SK-N-SH treated with all-trans-retinoic acid at 6 μM for 48 hours (cell line): ENCODE measurements around the gene RUSF1.

Experiments used
- ATAC-seq: fragments of 200-7000 bp; cut with Tn5 transposase; 3 replicates; pipeline ENCODE4 v1.9.1; 2020; ENCODE audit warnings: mild to moderate bottlenecking, moderate library complexity
- BACH2 ChIP-seq: fragments of 250-450 bp; sonication (Bioruptor Pico); IDR thresholded peaks from 2 replicates; pipeline ENCODE4 v1.9.0; 2021; ENCODE audit warnings: mild to moderate bottlenecking, borderline replicate concordance
- CSDC2 ChIP-seq: fragments of 250-450 bp; sonication (Bioruptor Pico); IDR thresholded peaks from 2 replicates; pipeline ENCODE4 v1.5.0; 2020; ENCODE audit warnings: mild to moderate bottlenecking, moderate library complexity
- ESRRG ChIP-seq: fragments of 250-450 bp; sonication (Bioruptor Pico); IDR thresholded peaks from 2 replicates; pipeline ENCODE4 v1.6.1; 2021; ENCODE audit warnings: mild to moderate bottlenecking
- GLIS3 ChIP-seq: fragments of 250-450 bp; sonication (Bioruptor Pico); IDR thresholded peaks from 2 replicates; pipeline ENCODE4 v1.5.0; 2020; ENCODE audit warnings: mild to moderate bottlenecking, moderate library complexity
- ISL1 ChIP-seq: fragments of 250-450 bp; sonication (Bioruptor Pico); IDR thresholded peaks from 2 replicates; pipeline ENCODE4 v2.1.2; 2022; ENCODE audit warnings: mild to moderate bottlenecking, moderate library complexity
- OSR1 ChIP-seq: fragments of 250-450 bp; sonication (Bioruptor Pico); IDR thresholded peaks from 2 replicates; pipeline ENCODE4 v1.8.0; 2022; ENCODE audit warnings: moderate library complexity, mild to moderate bottlenecking, inconsistent platforms
- PATZ1 ChIP-seq: fragments of 250-450 bp; sonication (Bioruptor Pico); IDR thresholded peaks from 2 replicates; pipeline ENCODE4 v1.8.0; 2020; ENCODE audit warnings: mild to moderate bottlenecking, moderate library complexity, borderline replicate concordance
- PPARA ChIP-seq: fragments of 250-450 bp; sonication (Bioruptor Pico); IDR thresholded peaks from 2 replicates; pipeline ENCODE4 v1.5.0; 2020; ENCODE audit warnings: mild to moderate bottlenecking, borderline replicate concordance
- RARB ChIP-seq: fragments of 250-450 bp; sonication (Bioruptor Pico); IDR thresholded peaks from 2 replicates; pipeline ENCODE4 v1.8.0; 2021; ENCODE audit warnings: mild to moderate bottlenecking, moderate library complexity
- TCF4 ChIP-seq: fragments of 250-450 bp; sonication (Bioruptor Pico); IDR thresholded peaks from 2 replicates; pipeline ENCODE4 v1.8.0; 2021; ENCODE audit warnings: mild to moderate bottlenecking, moderate library complexity, borderline replicate concordance
- ZC3H10 ChIP-seq: fragments of 250-450 bp; sonication (Bioruptor Pico); IDR thresholded peaks from 2 replicates; pipeline ENCODE4 v1.5.1; 2021; ENCODE audit warnings: mild to moderate bottlenecking, moderate library complexity
- ZFP3 ChIP-seq: fragments of 250-450 bp; sonication (Bioruptor Pico); IDR thresholded peaks from 2 replicates; pipeline ENCODE4 v1.5.0; 2020; ENCODE audit warnings: mild to moderate bottlenecking, moderate library complexity
- ZFP30 ChIP-seq: fragments of 450-650 bp; formaldehyde crosslinking; IDR thresholded peaks from 2 replicates; pipeline ENCODE4 v1.5.0; 2022; ENCODE audit warnings: mild to moderate bottlenecking, moderate library complexity
- ZNF565 ChIP-seq: fragments of 450-650 bp; formaldehyde crosslinking; conservative IDR thresholded peaks from 2 replicates; pipeline ENCODE4 v1.5.0; 2020; ENCODE audit warnings: low read depth, mild to moderate bottlenecking, moderate library complexity
- ZNF8 ChIP-seq: fragments of 450-650 bp; formaldehyde crosslinking; IDR thresholded peaks from 2 replicates; pipeline ENCODE4 v1.5.0; 2020; ENCODE audit warnings: mild to moderate bottlenecking, moderate library complexity
- TF ChIP-seq, protein P1 (sequence below): fragments of 250-450 bp; sonication (Bioruptor Pico); IDR thresholded peaks from 2 replicates; pipeline ENCODE4 v1.8.0; 2021; ENCODE audit warnings: low read depth, mild to moderate bottlenecking, moderate library complexity, borderline replicate concordance
- TF ChIP-seq, protein P2 (sequence below): fragments of 250-450 bp; sonication (Bioruptor Pico); IDR thresholded peaks from 2 replicates; pipeline ENCODE4 v1.5.1; 2020; ENCODE audit warnings: low read depth, mild to moderate bottlenecking, moderate library complexity
- TF ChIP-seq, protein P3 (sequence below): fragments of 250-450 bp; sonication (Bioruptor Pico); IDR thresholded peaks from 2 replicates; pipeline ENCODE4 v1.5.0; 2020; ENCODE audit warnings: mild to moderate bottlenecking, moderate library complexity
- TF ChIP-seq, protein P4 (sequence below): fragments of 250-450 bp; sonication (Bioruptor Pico); IDR thresholded peaks from 2 replicates; pipeline ENCODE4 v1.5.1; 2021; ENCODE audit warnings: mild to moderate bottlenecking, moderate library complexity

RUSF1 gene

DNA sequence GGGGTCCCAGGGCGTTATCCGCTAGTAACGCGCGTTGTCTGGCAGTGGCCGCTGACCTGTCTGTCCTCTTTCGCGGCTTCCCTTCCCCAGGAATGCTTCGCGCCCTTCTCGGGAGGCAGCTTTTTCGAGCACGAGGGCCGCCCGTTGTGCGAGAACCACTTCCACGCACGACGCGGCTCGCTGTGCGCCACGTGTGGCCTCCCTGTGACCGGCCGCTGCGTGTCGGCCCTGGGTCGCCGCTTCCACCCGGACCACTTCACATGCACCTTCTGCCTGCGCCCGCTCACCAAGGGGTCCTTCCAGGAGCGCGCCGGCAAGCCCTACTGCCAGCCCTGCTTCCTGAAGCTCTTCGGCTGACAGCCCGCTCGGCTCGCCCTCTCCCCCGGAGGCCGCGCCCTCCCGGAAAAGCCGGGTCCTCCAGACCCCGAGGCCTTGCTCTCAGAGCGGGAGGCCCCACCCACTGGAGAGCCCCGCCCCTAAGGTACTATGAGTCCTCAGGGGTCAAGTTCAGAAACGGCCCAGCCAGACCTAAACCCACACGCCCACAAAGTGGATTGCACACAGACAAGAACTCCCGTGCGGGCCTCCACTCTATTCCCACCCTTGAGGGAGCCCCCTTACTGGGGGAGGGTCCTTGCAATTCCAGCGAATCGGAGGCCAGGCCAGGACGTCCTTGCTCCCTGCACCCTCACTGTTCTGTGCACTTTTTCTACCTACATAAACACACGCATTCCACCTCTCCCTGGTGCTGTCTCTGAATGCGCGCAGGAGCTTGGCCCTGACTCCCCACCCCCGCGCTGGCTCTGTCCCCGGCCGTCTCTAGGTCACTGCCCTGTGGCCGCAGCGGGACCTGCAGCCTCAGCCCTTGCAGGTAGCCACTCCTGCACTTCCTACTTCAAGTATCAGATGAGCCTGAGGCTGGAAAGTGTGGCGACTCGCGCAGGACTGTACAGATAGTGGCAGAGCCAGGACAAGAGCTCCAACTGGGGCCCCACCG lies 30.7 kb downstream of the RUSF1 start:
- TF ChIP-seq, protein P1, sequence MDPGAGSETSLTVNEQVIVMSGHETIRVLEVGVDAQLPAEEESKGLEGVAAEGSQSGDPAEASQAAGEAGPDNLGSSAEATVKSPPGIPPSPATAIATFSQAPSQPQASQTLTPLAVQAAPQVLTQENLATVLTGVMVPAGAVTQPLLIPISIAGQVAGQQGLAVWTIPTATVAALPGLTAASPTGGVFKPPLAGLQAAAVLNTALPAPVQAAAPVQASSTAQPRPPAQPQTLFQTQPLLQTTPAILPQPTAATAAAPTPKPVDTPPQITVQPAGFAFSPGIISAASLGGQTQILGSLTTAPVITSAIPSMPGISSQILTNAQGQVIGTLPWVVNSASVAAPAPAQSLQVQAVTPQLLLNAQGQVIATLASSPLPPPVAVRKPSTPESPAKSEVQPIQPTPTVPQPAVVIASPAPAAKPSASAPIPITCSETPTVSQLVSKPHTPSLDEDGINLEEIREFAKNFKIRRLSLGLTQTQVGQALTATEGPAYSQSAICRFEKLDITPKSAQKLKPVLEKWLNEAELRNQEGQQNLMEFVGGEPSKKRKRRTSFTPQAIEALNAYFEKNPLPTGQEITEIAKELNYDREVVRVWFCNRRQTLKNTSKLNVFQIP (CRISPR knock-in tag), result no peak
- TF ChIP-seq RARB (CRISPR knock-in tag), result no peak
- no peak for TF ChIP-seq PATZ1 (CRISPR knock-in tag)
- no peak for TF ChIP-seq BACH2 (CRISPR knock-in tag)
- TF ChIP-seq, protein P2, sequence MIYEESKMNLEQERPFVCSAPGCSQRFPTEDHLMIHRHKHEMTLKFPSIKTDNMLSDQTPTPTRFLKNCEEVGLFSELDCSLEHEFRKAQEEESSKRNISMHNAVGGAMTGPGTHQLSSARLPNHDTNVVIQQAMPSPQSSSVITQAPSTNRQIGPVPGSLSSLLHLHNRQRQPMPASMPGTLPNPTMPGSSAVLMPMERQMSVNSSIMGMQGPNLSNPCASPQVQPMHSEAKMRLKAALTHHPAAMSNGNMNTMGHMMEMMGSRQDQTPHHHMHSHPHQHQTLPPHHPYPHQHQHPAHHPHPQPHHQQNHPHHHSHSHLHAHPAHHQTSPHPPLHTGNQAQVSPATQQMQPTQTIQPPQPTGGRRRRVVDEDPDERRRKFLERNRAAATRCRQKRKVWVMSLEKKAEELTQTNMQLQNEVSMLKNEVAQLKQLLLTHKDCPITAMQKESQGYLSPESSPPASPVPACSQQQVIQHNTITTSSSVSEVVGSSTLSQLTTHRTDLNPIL (CRISPR knock-in tag), result no peak
- TF ChIP-seq ZFP3 (CRISPR knock-in tag), result no peak
- TF ChIP-seq, protein P3, sequence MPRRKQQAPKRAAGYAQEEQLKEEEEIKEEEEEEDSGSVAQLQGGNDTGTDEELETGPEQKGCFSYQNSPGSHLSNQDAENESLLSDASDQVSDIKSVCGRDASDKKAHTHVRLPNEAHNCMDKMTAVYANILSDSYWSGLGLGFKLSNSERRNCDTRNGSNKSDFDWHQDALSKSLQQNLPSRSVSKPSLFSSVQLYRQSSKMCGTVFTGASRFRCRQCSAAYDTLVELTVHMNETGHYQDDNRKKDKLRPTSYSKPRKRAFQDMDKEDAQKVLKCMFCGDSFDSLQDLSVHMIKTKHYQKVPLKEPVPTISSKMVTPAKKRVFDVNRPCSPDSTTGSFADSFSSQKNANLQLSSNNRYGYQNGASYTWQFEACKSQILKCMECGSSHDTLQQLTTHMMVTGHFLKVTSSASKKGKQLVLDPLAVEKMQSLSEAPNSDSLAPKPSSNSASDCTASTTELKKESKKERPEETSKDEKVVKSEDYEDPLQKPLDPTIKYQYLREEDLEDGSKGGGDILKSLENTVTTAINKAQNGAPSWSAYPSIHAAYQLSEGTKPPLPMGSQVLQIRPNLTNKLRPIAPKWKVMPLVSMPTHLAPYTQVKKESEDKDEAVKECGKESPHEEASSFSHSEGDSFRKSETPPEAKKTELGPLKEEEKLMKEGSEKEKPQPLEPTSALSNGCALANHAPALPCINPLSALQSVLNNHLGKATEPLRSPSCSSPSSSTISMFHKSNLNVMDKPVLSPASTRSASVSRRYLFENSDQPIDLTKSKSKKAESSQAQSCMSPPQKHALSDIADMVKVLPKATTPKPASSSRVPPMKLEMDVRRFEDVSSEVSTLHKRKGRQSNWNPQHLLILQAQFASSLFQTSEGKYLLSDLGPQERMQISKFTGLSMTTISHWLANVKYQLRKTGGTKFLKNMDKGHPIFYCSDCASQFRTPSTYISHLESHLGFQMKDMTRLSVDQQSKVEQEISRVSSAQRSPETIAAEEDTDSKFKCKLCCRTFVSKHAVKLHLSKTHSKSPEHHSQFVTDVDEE (CRISPR knock-in tag), result no peak
- TF ChIP-seq ESRRG (CRISPR knock-in tag), result no peak
- no peak for ATAC-seq

- ATAC-seq, result no peak
- no peak for TF ChIP-seq GLIS3 (CRISPR knock-in tag)
- TF ChIP-seq PATZ1 (CRISPR knock-in tag), result no peak
- no peak for TF ChIP-seq ZNF8 (CRISPR knock-in tag)
- TF ChIP-seq, protein P3 (CRISPR knock-in tag), result no peak
- TF ChIP-seq ISL1 (CRISPR knock-in tag), result no peak
- TF ChIP-seq RARB (CRISPR knock-in tag), result no peak
- TF ChIP-seq ZC3H10 (CRISPR knock-in tag), result no peak
- TF ChIP-seq ZFP30, result no peak
- TF ChIP-seq, protein P4, sequence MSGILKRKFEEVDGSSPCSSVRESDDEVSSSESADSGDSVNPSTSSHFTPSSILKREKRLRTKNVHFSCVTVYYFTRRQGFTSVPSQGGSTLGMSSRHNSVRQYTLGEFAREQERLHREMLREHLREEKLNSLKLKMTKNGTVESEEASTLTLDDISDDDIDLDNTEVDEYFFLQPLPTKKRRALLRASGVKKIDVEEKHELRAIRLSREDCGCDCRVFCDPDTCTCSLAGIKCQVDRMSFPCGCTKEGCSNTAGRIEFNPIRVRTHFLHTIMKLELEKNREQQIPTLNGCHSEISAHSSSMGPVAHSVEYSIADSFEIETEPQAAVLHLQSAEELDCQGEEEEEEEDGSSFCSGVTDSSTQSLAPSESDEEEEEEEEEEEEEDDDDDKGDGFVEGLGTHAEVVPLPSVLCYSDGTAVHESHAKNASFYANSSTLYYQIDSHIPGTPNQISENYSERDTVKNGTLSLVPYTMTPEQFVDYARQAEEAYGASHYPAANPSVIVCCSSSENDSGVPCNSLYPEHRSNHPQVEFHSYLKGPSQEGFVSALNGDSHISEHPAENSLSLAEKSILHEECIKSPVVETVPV (CRISPR knock-in tag), result no peak
- no peak for TF ChIP-seq TCF4 (CRISPR knock-in tag)
- no peak for TF ChIP-seq BACH2 (CRISPR knock-in tag)
- no peak for TF ChIP-seq ESRRG (CRISPR knock-in tag)
- TF ChIP-seq ZNF565 (CRISPR knock-in tag), result no peak
- TF ChIP-seq, protein P1 (CRISPR knock-in tag), result no peak
- TF ChIP-seq PPARA (CRISPR knock-in tag), result no peak
- TF ChIP-seq CSDC2, result no peak
- no peak for TF ChIP-seq OSR1 (CRISPR knock-in tag)
- TF ChIP-seq ZFP3 (CRISPR knock-in tag), result no peak
These were observed 31.6 kb downstream of the RUSF1 start for GRCh38 chr16:31476303-31477219.
